Measurements from ENCODE around the gene RCAN1.

Gene RCAN1

GRCh38 chr21:34502480-34503106, 112.3 kb downstream of the RCAN1 start:
- no peak overlapping the region for H3K4me3 ChIP-seq (ENCODE audit: low read depth, low read length)
- TF ChIP-seq PATZ1 (tag by site-specific recombination; IDR thresholded peaks at IDR 0.05) (no peak), ZNF610 (tag by site-specific recombination; IDR thresholded peaks at IDR 0.05; ENCODE audit: borderline replicate concordance) (no peak), PRDM6 (tag by site-specific recombination; IDR thresholded peaks at IDR 0.05) (no peak), ZNF184 (tag by site-specific recombination; IDR thresholded peaks at IDR 0.05) (no peak), ZNF2 (tag by site-specific recombination; IDR thresholded peaks at IDR 0.05) (no peak), ZNF521 (tag by site-specific recombination; IDR thresholded peaks at IDR 0.05) (no peak), ZNF645 (tag by site-specific recombination; IDR thresholded peaks at IDR 0.05) (no peak), PRDM10 (tag by site-specific recombination; IDR thresholded peaks at IDR 0.05) (no peak), ZNF830 (tag by site-specific recombination; IDR thresholded peaks at IDR 0.05; ENCODE audit: low read depth) (no peak)
- ChIA-PET CTCF (no interaction called here), POLR2A (no interaction called here)
- no peaks in the 10 kb centered on the region for H3K36me3 ChIP-seq (ENCODE audit: control insufficient read depth in 2 of 2, insufficient read depth in 1 of 2, low read length in 2 of 2)
- H3K9me3 ChIP-seq (ENCODE audit: control insufficient read depth, insufficient read depth, low read depth, low read length), result no peaks in the 10 kb centered on the region
- H3K4me1 ChIP-seq (ENCODE audit: control insufficient read depth, insufficient read depth, low read length), result no peaks in the 10 kb centered on the region
- no peak overlapping the region for H3K27ac ChIP-seq (ENCODE audit: extremely low read depth, low read depth, low read length)

- CTCF ChIA-PET, result interaction anchor here (1.5 kb wide), 1 partner anchor 9 kb away, joined by 5 read pairs; no protein-coding TSS in a partner anchor
- Histone ChIP-seq H3K36me3 (ENCODE audit: control insufficient read depth in 2 of 2, insufficient read depth in 1 of 2, low read length in 2 of 2) (no peaks in the 10 kb centered on the region), H3K27ac (ENCODE audit: extremely low read depth, low read depth, low read length) (no peak overlapping the region), H3K9me3 (ENCODE audit: control insufficient read depth, insufficient read depth, low read depth, low read length) (no peaks in the 10 kb centered on the region), H3K4me3 (ENCODE audit: low read depth, low read length) (no peak overlapping the region), H3K4me1 (ENCODE audit: control insufficient read depth, insufficient read depth, low read length) (no peaks in the 10 kb centered on the region)
- POLR2A ChIA-PET, result no interaction called here
- TF ChIP-seq ZNF704 (tag by site-specific recombination; IDR thresholded peaks at IDR 0.05) (no peak), ZNF146 (tag by site-specific recombination; IDR thresholded peaks at IDR 0.05) (no peak), ZNF266 (tag by site-specific recombination; IDR thresholded peaks at IDR 0.05; ENCODE audit: low read depth) (no peak), ZBTB17 (tag by site-specific recombination; IDR thresholded peaks at IDR 0.05) (no peak)
These were observed 113.2 kb downstream of the RCAN1 start for GRCh38 chr21:34501716-34502115.
